Measurements from ENCODE around the gene ERP44. TPM values are rescaled to one million over a fixed set of nuclear protein-coding genes. Genes with fewer than 3 reads are reported as not detected.
"Not testable (repeated sequence)": the region's sequence is repeated elsewhere in the genome, so short reads cannot be mapped to it uniquely, and the experiment has no call there.

Gene ERP44
- 15.6 and 18.9 TPM in 2 replicates for total RNA-seq
- 13.2 TPM for polyA plus RNA-seq (2012)

DNA sequence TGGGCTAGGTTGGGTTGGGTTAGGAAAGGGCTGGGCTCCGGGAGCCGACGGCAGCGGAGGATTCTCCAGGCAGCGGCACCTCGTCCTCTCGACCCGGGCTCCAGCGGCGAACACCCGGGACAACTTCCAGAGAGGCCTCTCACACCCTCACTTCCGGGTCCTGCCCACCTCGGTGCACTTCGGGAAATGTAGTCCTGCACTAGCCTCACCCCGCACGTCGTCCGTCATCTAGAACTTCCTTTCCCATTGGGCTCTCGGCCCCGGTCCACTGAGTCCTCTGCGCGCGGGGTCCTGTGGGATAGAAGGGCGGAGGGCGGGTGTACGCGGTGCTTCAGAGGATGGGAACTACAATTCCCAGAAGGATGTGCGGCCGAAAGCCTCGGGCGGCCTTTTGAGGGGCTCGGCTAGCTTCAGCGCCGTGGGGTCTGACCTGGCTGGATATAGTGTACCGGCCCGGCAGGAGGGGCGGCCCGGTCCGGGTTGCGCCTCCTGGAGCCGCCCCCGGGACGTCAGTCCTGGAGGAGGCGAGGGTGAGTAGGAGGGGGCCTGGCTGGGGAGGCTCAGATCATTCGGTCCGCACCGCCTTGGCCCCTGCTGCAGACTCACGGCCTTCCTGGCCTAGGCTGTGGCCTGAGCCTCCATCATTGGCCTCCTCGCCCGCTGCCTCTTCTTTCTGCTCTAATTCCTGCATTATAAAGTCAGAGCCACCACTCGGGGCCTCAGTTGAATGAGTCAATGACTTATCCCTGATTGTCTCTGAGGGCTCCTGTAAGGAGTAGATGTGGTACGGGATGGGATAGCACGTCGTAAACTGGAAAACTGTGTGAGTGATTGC, at the start of gene ERP44, which contains the start of gene INVS:
Gene ERP44 (minus strand): TSS at position 114 of the 835 bp plus-strand sequence. CDS start 160 bp downstream, outside the sequence.
Gene INVS (plus strand): TSS at position 357 of the 835 bp plus-strand sequence. CDS start 5,279 bp downstream, outside the sequence.
- peak; percentile 100 for DNase-seq (ENCODE audit: low read depth)

DNA sequence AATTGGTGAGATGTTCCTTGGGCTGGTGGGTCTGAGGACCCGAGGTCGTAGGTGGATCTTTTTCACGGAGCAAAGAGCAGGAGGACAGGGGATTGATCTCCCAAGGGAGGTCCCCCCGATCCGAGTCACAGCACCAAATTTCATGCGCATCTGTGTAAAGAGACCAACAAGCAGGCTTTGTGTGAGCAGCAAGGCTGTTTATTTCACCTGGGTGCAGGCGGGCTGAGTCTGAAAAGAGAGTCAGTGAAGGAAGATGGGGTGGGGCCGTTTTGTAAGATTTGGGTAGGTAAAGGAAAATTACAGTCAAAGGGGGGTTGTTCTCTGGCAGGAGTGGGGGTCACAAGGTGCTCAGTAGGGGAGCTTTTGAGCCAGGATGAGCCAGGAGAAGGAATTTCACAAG, 47.2 kb upstream of the ERP44 start:
- DNase-seq (ENCODE audit: low read depth): not testable (repeated sequence)

DNA sequence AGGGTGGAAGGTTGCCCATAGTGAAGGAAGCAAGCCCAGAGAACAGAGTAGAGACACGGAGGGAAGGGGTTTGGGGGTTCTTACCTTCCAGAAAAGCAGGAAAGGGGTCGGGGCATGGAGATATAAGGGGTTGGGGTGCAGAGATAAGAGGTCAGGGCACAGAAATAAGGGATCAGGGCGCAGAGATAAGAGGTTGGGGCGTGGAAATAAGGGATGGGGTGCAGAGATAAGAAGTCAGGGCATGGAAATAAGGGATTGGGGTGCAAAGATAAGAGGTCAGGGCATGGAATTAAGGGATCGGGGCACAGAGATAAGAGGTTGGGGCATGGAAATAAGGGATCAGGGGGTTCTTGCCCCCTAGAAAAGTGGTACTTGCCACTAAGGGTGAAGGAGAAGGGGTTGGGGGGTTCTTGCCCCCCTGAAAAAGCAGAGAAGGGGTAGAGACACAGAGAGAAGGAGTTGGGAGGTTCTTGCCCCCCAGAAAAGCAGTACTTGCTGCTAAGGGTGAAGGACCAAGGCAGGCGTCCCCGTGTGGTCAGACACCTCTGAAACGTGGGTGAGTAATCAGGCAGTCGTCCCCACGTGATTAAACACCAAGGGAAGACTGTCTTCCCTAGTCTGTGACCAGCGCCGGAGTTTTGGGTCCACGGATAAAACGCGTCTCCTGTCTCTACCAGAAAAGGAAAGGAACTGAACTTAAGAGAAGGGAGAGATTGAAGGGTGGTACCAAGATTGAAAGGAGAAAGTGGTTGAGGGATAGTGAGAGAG, 46.6 kb upstream of the ERP44 start:
- DNase-seq (ENCODE audit: low read depth): not testable (repeated sequence)

DNA sequence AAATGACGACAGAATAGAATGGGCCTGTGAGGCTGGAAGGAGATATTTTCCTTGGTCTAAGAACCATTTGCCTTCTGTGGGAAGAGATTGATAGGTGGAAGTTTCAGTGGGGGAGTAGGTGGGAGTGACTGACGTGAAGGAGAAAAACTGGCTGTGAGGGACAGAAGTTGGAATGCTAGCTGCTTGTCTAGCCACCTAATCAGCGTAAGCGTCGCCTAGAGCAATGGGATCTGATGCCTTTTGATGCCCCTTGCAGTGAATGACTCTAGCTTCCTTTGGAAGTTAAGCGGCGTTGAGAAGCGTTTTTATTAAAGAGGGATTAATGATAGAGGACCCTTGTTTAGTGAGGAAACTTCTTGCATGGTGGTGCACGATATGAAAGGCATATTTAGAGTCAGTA, 43.1 kb upstream of the ERP44 start:
- DNase-seq (ENCODE audit: low read depth): not testable (repeated sequence)

DNA sequence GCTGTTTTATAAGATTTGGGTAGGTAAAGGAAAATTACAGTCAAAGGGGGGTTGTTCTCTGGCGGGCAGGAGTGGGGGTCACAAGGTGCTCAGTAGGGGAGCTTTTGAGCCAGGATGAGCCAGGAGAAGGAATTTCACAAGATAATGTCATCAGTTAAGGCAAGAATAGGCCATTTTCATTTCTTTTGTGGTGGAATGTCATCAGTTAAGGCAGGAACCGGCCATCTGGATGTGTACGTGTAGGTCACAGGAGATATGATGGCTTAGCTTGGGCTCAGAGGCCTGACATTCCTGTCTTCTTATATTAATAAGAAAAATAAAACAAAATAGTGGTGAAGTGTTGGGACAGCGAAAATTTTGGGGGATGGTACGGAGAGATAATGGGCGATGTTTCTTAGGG, 41.5 kb upstream of the ERP44 start:
- DNase-seq (ENCODE audit: low read depth): not testable (repeated sequence)

DNA sequence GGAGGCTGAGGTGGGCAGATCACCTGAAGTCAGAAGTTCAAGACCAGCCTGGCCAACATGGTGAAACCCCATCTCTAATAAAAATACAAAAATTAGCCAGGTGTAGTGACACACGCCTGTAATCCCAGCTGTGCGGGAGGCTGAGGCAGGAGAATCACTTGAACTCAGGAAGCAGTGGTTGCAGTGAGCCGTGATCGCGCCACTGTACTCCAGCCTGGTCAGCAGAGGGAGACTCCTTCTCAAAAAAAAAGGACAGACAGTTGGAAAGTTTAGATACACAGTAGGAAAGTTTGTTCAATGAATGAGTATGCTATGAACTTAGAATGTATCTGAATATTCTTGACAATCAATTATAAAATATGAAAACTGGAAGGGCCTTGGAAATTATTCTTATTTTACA, 38.0 kb upstream of the ERP44 start:
- not testable (repeated sequence) for DNase-seq (ENCODE audit: low read depth)

DNA sequence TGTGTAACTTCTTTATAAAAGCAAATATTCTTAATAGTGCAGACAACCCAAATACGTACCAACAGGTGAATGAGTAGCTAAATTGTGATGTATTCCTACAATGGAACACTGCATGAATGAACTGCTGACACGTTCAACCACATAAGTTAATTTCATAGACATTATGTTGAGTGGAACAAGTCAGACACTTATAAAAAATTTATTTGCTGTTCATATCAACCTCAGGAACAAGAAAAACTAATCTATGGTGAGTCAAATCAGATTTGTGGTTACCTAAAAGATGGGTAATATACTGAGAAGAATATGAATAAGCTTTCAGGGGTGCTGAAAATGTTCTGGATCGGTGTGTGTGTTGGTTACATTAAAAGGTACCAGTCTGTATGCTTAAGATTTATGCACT, 35.9 kb upstream of the ERP44 start:
- DNase-seq (ENCODE audit: low read depth): no peak

DNA sequence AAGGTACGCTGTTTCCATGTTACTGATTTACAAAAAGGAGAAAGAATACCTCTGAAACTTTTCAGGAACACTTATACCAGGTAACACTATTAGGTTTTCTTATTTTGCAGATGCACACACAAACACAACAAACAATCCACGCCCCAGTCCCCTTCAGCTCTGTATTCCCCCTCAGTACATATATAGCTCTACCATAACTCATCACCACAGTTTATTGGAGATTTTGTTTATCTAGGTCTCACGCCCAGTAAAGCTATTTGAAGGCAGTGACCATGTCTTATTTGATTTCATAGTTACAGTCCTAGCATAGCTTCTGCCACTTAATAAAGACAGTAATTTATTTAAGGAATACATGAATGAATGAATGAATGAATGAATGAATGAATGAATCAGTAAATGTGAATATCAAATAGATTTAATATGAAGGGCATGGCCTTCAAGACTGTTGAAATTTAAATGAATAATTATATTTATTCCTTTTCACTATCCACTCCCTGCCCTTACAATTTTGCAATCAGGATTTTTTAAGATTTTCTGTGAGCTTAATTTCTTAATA, 33.2 kb upstream of the ERP44 start:
- DNase-seq (ENCODE audit: low read depth): no peak

DNA sequence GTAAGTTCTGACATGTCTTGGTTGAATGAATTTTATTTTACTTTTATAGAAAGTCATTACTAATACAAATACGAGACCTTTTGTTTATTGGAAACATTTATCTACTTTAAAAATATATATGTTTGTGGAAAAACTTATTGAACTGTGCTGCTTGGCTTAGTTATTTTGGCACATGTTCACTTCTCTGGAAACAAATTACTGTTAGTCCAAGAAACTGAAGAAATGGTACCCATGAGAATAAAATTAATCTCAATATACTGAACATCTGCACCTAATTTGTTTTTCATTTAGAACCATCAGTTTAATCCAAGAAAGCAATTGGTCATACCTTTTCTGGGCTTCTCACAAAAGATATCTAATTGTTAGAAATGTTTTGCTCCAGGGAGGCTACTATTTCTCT, 32.4 kb upstream of the ERP44 start:
- DNase-seq (ENCODE audit: low read depth): no peak

DNA sequence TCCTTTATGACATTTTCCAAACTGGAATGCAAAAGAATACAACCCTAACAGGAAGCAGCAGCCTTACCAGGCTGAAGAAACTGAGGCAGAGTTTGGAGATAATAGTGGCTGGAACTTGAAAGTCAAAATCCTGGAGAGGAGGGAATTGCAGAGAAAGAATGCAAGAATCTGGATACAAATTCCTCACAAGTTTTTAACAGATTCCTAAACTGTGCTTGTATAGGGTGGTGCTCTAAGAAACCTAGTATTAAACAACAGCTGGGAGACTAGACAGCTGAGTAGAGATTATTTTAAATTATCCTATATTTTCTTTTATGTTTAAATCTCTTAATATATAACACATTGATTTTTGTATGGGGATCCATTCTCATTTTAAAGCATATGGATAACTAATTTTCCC, 31.0 kb upstream of the ERP44 start:
- no peak for DNase-seq (ENCODE audit: low read depth)

DNA sequence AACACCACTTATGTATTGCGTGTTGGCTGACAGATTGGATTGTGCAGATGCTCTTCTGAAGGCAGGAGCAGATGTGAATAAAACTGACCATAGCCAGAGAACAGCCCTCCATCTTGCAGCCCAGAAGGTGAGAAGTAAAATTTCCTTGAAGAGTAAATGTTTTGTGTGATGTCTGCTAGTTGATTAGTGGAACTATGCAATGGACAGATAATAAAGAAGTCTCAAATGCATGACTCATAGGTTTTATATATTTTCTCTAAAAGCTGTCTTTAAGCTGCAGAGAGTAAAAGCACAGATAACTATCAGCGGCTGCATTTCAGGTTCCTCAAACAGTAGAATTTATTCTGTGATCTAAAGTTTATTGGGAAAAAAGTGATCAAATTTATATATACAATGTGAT, 27.6 kb upstream of the ERP44 start:
- DNase-seq (ENCODE audit: low read depth): no peak

DNA sequence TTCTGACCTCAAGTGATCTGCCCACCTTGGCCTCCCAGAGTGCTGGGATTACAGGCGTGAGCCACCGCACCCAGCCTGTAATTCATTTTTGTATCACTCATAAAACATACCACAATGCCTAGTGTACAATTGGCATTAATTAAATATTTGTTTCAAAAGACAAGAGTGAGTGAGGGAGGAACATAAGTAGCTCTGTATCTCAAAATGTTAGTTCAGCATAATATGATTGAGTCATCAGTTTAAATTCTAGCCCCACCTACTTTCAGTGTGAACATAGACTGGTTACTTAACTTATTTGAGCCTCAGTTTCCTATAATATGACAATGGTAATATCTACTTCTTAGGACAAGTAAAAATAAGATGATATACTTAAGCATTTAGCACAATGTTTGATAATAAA, 27.1 kb upstream of the ERP44 start:
- no peak for DNase-seq (ENCODE audit: low read depth)

DNA sequence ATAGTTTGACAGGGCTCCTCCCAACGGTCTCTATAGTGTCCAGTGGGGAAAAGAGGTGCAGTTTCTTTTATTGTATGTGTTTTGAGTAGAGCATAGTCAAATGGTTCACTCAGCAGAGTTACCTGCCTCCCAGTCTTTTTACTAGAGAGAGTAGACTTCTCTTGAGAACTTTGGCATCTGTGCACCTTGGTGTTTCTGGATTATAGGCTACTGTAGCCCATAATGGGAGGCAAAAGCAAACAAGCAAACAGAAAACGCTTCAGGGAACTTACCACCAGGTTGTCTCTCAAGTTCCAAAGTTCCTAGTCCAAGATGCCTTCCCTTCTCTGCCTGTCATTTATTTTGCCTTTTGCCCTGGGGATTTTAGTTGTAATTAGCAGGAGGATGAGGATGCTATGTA, 26.4 kb upstream of the ERP44 start:
- DNase-seq (ENCODE audit: low read depth): no peak

DNA sequence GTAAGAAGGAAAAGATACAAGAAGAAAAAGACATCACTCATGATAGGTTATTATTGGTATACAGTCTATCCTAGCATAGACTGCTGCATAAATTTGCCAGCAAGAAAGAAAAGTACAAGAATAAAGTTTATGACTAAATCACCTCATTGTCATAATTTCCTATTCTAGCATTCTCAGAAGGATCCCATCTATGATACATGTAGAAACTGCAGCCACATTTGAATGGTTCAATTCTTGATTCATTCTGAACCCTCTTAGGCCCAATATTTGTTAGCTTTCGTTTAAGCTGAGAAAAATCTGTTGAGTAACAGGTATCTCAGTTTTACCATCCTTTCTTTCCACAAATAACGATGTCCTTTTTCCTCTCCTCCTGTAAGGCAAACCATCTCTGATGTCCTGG, 21.5 kb upstream of the ERP44 start:
- no peak for DNase-seq (ENCODE audit: low read depth)

DNA sequence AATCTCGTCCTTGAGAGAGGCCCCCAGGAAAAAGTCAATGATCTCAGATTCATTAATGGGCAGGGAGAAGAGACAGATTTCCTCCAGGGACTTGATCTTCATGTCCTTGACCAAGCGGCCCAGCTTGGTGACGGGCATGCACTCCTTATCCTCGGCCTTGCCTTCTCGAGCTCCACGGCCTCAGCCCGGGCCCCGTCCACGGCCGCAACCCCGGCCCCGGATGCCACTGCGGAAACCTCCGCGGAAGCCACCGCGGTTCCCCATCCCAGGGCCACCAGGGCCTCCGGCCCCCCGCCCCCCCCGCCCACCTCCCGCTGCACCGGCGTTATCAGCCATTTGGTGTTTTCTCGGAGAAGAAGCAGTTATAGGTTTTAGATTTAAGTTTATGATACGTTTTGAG, 18.5 kb upstream of the ERP44 start:
- DNase-seq (ENCODE audit: low read depth): no peak

DNA sequence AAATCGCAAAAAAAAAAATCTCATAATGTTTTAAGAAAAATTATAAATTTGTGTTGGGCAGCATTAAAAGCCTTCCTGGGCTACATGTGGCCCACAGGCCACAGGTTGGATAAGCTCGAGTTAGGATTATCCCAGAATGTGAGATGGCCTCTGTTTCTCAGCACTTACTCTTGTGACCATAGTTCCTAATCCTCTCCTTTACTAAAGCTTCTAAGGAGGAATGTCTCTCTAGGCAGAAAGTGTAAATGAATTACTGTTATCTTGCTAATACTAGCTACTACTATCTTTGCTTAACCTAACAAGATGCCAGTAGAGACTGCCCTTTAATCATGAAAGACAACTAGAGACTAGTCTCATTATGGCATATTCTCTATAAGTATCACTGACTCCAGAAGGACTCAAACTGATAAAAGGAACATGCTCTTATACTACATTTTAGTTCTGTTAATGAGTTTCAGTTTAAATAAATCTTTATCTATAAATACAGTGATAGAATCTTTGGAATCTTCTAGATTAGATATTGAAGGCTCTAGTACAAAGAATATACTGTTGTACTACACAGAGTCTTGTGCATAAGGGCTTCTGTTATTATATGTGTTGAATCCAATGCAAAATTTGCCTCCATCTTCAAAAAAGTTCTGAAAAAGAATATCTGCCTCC, 14.0 kb upstream of the ERP44 start:
- no peak for DNase-seq (ENCODE audit: low read depth)

DNA sequence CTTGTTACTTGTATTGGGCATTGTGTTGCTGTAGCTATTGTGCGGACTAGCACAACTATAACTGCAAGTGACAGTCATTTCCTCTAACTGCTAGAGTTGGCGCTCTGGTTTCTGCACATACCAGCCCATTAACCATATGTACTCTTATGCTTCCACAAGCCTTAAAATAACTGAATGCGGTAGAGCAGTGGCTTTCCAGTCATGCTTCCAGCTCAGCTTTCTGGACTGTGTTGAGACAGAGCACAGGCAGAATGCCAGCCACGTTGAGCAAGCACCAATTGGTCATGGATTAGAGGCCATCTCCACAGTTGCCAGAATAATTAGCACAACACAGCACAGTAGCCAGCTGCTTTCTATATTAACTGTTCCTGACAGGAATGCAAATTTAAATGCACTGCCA, 12.4 kb upstream of the ERP44 start:
- DNase-seq (ENCODE audit: low read depth): peak; percentile 99

DNA sequence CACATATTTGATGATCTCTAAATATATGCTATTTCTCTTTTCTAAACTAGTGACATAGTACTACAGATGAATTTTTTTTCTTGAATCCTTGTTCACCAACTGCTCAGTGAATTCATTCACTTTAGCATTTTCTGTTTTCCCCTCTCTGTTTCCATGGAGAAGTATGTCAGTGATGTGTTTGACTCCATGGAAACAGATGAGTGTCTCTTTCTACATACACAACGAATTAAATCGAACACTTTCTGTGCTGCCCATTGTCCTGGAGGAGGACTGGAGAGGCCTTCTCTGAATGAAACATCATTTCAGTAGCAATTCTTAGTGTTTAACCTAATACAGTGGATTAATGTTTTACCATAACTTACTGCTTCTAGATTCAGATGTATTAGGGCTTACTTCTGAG, 9.8 kb upstream of the ERP44 start:
- DNase-seq (ENCODE audit: low read depth): no peak

DNA sequence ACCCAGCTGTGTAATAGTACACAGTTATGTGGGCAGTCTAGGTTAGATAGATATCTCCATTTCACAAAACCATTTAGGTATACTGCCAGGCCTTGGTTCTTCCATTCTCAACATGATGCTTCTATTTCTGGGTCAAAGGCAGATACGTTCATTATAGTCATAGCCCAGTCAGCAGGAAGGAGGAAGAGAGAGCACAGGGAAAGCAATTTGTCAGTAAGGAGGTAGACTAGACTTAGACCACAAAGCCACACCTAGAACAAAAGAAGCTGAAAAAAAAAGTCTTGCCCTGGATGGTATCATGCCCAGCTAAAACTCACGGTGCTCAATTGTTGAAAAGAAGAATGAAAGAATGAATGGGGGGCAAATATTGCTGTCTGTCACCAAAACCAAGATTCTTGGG, 7.8 kb upstream of the ERP44 start:
- no peak for DNase-seq (ENCODE audit: low read depth)

DNA sequence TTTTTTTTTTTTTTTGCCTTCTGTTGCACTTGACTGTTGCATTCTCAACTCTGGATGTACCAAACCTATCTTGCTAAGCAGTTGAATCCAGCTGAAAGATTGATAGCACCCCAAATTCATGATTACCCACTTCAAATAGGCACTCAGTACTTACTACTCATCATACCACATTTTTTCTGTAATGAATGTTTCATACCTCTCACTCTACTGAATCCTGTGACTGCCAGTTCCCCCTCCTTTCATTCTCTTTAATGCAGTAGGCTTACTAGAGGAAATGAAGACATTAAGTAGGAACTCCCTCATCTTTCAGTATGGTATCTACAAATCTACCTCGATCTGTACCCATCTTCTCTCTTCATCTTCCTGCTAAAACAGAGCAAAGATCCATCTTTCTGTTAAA, 7.1 kb upstream of the ERP44 start:
- DNase-seq (ENCODE audit: low read depth): no peak

DNA sequence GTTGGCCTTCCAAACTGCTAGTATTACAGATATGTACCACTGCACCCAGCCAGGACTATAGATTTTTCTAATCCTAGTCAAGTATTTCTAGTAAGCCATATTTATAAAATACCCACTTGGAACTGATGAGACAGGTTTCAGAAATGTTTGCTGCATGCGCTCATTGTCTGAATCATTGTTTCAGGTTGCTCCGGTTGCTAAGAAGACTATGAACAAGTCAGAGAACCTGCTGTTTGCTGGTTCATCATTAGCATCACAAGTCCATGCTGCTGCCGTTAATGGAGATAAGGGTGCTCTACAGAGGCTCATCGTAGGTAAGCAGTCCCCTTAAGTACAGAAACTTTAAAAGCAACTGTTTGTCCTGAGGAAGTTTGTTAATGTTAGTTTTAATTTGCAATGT, 5.5 kb upstream of the ERP44 start:
- DNase-seq (ENCODE audit: low read depth): no peak

DNA sequence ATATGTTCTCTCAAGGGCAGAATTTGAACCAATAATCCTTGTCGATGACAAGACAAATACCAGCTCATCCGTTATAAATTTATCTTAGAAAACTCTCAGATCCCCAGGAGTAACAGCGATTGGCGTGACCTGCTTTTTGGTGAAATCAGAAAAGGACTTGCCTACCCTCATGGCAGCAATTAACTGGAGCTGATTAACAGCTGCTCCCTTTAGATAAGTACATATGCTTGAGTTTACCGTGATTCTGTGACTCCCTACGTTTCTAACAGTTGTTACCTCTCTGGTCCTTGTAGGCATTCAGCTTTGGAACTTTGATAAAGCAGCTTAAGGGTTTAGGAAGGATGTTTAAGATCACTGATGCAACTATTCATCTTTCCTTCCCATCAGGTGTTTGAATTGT, 2.8 kb upstream of the ERP44 start:
- DNase-seq (ENCODE audit: low read depth): no peak

Measured in myocyte (in vitro differentiated cells).